SK-N-SH treated with all-trans-retinoic acid at 6 μM for 48 hours (cell line): ENCODE results near the gene ANO8.
"Not testable (repeated sequence)": the region's sequence is repeated elsewhere in the genome, so short reads cannot be mapped to it uniquely, and the experiment has no call there.

Experiments
- ATAC-seq: fragments of 200-7000 bp; cut with Tn5 transposase; 3 replicates; pipeline ENCODE4 v1.9.1; 2020; ENCODE audit warnings: mild to moderate bottlenecking, moderate library complexity
- BACH2 ChIP-seq: fragments of 250-450 bp; sonication (Bioruptor Pico); IDR thresholded peaks from 2 replicates; pipeline ENCODE4 v1.9.0; 2021; ENCODE audit warnings: mild to moderate bottlenecking, borderline replicate concordance
- CSDC2 ChIP-seq: fragments of 250-450 bp; sonication (Bioruptor Pico); IDR thresholded peaks from 2 replicates; pipeline ENCODE4 v1.5.0; 2020; ENCODE audit warnings: mild to moderate bottlenecking, moderate library complexity
- ESRRG ChIP-seq: fragments of 250-450 bp; sonication (Bioruptor Pico); IDR thresholded peaks from 2 replicates; pipeline ENCODE4 v1.6.1; 2021; ENCODE audit warnings: mild to moderate bottlenecking
- GLIS3 ChIP-seq: fragments of 250-450 bp; sonication (Bioruptor Pico); IDR thresholded peaks from 2 replicates; pipeline ENCODE4 v1.5.0; 2020; ENCODE audit warnings: mild to moderate bottlenecking, moderate library complexity
- OSR1 ChIP-seq: fragments of 250-450 bp; sonication (Bioruptor Pico); IDR thresholded peaks from 2 replicates; pipeline ENCODE4 v1.8.0; 2022; ENCODE audit warnings: moderate library complexity, mild to moderate bottlenecking, inconsistent platforms
- PPARA ChIP-seq: fragments of 250-450 bp; sonication (Bioruptor Pico); IDR thresholded peaks from 2 replicates; pipeline ENCODE4 v1.5.0; 2020; ENCODE audit warnings: mild to moderate bottlenecking, borderline replicate concordance
- RARB ChIP-seq: fragments of 250-450 bp; sonication (Bioruptor Pico); IDR thresholded peaks from 2 replicates; pipeline ENCODE4 v1.8.0; 2021; ENCODE audit warnings: mild to moderate bottlenecking, moderate library complexity
- SNAI2 ChIP-seq: fragments of 250-450 bp; sonication (Bioruptor Pico); IDR thresholded peaks from 2 replicates; pipeline ENCODE4 v1.5.0; 2020; ENCODE audit warnings: mild to moderate bottlenecking, moderate library complexity
- TOX ChIP-seq: fragments of 250-450 bp; sonication (Bioruptor Pico); IDR thresholded peaks from 2 replicates; pipeline ENCODE4 v1.8.0; 2021; ENCODE audit warnings: mild to moderate bottlenecking, moderate library complexity, borderline replicate concordance
- ZFP3 ChIP-seq: fragments of 250-450 bp; sonication (Bioruptor Pico); IDR thresholded peaks from 2 replicates; pipeline ENCODE4 v1.5.0; 2020; ENCODE audit warnings: mild to moderate bottlenecking, moderate library complexity
- ZNF565 ChIP-seq: fragments of 450-650 bp; formaldehyde crosslinking; conservative IDR thresholded peaks from 2 replicates; pipeline ENCODE4 v1.5.0; 2020; ENCODE audit warnings: low read depth, mild to moderate bottlenecking, moderate library complexity
- ZNF70 ChIP-seq: fragments of 450-650 bp; formaldehyde crosslinking; IDR thresholded peaks from 2 replicates; pipeline ENCODE4 v1.5.0; 2020; ENCODE audit warnings: mild to moderate bottlenecking, moderate library complexity
- TF ChIP-seq, protein P1 (sequence below): fragments of 250-450 bp; sonication (Bioruptor Pico); IDR thresholded peaks from 2 replicates; pipeline ENCODE4 v1.8.0; 2020; ENCODE audit warnings: mild to moderate bottlenecking, moderate library complexity, borderline replicate concordance
- TF ChIP-seq, protein P2 (sequence below): fragments of 250-450 bp; sonication (Bioruptor Pico); IDR thresholded peaks from 2 replicates; pipeline ENCODE4 v1.5.1; 2021; ENCODE audit warnings: mild to moderate bottlenecking, moderate library complexity
- TF ChIP-seq, protein P3 (sequence below): fragments of 250-450 bp; sonication (Bioruptor Pico); IDR thresholded peaks from 2 replicates; pipeline ENCODE4 v1.8.0; 2021; ENCODE audit warnings: low read depth, mild to moderate bottlenecking, moderate library complexity, borderline replicate concordance
- TF ChIP-seq, protein P4 (sequence below): fragments of 250-450 bp; sonication (Bioruptor Pico); IDR thresholded peaks from 2 replicates; pipeline ENCODE4 v1.5.1; 2020; ENCODE audit warnings: low read depth, mild to moderate bottlenecking, moderate library complexity

ANO8 gene

DNA sequence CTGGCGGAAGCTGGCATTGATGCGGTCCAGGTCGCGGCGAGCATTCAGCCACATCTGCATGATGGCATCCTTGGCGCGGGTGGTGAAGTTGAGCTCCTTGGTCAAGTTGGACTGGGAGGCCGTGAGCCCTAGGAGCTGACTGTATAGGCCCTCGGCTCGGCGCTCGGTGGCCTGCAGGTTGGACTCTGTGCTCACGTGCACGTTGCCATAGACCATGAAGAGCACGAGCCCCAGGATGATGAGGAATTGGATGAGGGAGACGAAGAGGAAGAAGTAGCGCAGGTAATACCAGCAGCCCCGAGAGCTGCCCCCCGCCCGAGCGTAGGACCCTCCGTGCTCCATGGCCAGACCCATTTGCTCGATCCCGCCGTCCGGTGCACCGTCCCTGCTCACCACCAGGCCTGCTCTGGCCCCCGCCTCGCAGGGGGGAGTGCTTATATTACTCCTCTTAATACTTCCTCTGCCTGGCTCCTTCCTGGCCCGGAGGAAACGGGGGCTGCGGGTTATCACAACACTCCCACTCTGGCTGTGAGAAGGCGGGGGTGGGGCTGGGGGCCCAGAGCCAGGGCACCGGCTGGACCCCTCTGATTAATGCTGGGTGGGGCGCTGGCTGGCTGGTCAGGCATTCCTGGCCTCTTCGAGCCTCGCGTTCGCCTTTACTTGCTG, 42.4 kb upstream of the ANO8 start, which contains the start of gene PLVAP:
Gene PLVAP, minus strand, starts transcription at position 408 of the 666 bp plus-strand sequence. Its CDS starts 54 bp downstream, at position 354.
- ATAC-seq: no peak
- TF ChIP-seq ZNF565 (CRISPR knock-in tag) (no peak), PPARA (no peak), RARB (CRISPR knock-in tag) (no peak), TOX (CRISPR knock-in tag) (no peak), GLIS3 (CRISPR knock-in tag) (no peak), BACH2 (CRISPR knock-in tag) (no peak), ZFP3 (no peak), OSR1 (CRISPR knock-in tag) (no peak), ESRRG (CRISPR knock-in tag) (no peak)
- TF ChIP-seq, protein P1, sequence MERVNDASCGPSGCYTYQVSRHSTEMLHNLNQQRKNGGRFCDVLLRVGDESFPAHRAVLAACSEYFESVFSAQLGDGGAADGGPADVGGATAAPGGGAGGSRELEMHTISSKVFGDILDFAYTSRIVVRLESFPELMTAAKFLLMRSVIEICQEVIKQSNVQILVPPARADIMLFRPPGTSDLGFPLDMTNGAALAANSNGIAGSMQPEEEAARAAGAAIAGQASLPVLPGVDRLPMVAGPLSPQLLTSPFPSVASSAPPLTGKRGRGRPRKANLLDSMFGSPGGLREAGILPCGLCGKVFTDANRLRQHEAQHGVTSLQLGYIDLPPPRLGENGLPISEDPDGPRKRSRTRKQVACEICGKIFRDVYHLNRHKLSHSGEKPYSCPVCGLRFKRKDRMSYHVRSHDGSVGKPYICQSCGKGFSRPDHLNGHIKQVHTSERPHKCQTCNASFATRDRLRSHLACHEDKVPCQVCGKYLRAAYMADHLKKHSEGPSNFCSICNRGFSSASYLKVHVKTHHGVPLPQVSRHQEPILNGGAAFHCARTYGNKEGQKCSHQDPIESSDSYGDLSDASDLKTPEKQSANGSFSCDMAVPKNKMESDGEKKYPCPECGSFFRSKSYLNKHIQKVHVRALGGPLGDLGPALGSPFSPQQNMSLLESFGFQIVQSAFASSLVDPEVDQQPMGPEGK (CRISPR knock-in tag): no peak
- TF ChIP-seq, protein P2, sequence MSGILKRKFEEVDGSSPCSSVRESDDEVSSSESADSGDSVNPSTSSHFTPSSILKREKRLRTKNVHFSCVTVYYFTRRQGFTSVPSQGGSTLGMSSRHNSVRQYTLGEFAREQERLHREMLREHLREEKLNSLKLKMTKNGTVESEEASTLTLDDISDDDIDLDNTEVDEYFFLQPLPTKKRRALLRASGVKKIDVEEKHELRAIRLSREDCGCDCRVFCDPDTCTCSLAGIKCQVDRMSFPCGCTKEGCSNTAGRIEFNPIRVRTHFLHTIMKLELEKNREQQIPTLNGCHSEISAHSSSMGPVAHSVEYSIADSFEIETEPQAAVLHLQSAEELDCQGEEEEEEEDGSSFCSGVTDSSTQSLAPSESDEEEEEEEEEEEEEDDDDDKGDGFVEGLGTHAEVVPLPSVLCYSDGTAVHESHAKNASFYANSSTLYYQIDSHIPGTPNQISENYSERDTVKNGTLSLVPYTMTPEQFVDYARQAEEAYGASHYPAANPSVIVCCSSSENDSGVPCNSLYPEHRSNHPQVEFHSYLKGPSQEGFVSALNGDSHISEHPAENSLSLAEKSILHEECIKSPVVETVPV (CRISPR knock-in tag): no peak

DNA sequence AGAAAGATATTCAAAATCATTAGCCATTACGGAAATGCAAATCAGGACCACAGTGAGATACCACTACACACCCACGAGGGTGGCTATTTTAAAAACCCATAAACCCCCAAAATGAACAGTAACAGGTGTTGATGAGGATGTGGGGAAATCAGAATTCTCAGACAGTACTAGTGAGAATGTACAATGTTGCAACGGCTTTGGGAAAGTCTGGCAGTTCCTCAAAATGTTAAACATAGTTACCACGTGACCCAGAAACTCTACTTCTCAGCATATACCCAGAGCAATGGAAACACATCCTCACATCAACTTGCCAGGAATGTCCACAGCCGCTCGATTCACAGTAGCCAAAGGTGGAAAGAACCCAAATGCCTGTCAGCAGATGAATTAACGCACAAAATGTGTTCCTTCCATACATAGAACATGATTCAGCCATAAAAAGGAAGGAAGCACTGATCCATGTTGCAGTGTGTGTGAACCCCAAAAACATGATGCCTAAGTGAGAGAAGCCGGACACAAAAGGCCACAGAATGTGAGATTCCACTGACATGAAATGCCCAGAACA, 35.5 kb upstream of the ANO8 start:
- no peak for TF ChIP-seq RARB (CRISPR knock-in tag)
- TF ChIP-seq, protein P3, sequence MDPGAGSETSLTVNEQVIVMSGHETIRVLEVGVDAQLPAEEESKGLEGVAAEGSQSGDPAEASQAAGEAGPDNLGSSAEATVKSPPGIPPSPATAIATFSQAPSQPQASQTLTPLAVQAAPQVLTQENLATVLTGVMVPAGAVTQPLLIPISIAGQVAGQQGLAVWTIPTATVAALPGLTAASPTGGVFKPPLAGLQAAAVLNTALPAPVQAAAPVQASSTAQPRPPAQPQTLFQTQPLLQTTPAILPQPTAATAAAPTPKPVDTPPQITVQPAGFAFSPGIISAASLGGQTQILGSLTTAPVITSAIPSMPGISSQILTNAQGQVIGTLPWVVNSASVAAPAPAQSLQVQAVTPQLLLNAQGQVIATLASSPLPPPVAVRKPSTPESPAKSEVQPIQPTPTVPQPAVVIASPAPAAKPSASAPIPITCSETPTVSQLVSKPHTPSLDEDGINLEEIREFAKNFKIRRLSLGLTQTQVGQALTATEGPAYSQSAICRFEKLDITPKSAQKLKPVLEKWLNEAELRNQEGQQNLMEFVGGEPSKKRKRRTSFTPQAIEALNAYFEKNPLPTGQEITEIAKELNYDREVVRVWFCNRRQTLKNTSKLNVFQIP (CRISPR knock-in tag): no peak
- TF ChIP-seq ZNF70 (CRISPR knock-in tag): no peak
- TF ChIP-seq CSDC2 (CRISPR knock-in tag): no peak
- TF ChIP-seq ZFP3: no peak
- ATAC-seq: no peak

DNA sequence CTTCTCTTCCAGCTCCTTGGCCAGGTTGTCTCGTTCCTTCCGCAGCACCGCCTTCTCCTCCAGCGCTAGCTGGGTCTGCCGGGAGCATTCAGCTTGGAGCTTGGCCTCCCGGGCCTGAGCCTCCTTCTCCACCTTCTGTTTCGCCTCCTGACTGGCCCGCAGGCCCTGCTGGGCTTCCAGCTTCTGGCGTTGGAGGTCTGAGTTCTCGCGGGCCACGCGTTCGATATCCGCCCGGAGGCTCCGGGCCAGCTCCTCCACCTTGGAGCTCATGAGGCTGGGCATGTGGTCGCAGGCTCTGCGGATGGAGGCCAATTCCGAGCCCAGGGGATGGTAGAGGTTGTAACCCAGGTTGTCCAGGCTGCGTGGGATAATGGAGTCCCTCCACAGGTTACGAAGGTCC, 30.7 kb upstream of the ANO8 start:
- no peak for ATAC-seq
- TF ChIP-seq, protein P4, sequence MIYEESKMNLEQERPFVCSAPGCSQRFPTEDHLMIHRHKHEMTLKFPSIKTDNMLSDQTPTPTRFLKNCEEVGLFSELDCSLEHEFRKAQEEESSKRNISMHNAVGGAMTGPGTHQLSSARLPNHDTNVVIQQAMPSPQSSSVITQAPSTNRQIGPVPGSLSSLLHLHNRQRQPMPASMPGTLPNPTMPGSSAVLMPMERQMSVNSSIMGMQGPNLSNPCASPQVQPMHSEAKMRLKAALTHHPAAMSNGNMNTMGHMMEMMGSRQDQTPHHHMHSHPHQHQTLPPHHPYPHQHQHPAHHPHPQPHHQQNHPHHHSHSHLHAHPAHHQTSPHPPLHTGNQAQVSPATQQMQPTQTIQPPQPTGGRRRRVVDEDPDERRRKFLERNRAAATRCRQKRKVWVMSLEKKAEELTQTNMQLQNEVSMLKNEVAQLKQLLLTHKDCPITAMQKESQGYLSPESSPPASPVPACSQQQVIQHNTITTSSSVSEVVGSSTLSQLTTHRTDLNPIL (CRISPR knock-in tag): no peak
- TF ChIP-seq PPARA: no peak
- TF ChIP-seq, protein P3 (CRISPR knock-in tag): no peak
- no peak for TF ChIP-seq SNAI2 (CRISPR knock-in tag)

DNA sequence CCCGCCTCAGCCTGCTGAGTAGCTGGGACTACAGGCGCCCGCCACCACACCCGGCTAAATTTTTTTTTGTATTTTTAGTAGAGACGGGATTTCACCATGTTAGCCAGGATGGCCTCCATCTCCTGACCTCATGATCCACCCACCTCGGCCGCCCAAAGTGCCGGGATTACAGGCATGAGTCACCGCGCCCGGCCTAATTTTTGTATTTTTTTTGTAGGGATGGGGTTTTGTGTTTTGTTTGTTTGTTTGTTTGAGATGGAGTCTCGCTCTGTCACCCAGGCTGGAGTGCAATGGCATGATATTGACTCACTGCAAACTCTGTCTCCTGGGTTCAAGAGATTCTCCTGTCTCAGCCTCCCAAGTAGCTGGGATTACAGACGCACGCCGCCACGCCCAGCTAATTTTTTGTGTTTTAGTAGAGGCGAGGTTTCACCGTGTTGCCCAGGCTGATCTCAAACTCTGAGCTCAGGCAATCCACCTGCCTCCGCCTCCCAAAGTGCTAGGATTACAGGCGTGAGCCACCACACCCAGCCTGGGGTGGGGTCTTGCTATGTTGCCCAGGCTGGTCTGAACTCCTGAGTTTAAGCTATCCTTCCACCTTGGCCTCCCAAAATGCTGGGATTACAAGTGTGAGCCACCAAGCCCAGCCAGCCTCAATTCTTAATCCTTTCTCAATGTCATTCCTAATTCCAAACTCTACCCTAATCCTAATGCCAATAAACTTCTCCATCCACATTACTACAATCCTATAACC, 29.4 kb upstream of the ANO8 start:
- ATAC-seq: not testable (repeated sequence)
